Panc1 (cell line): Measurements from ENCODE around the gene RPS16. TPM values are rescaled to one million over a fixed set of nuclear protein-coding genes. Genes with fewer than 3 reads are reported as not detected.

Experiments used
- ATAC-seq: fragments of 200-7000 bp; cut with Tn5 transposase; 2 replicates; pipeline ENCODE4 v1.9.1; 2020; ENCODE audit warnings: mild to moderate bottlenecking, moderate library complexity
- BruUV-seq: library from RNA; stranded (reverse); fragments of 400-500 nt; replicated peaks from 2 replicates; lab custom pipeline; 2021; lab: Mats Ljungman, UMichigan
- CTCF ChIA-PET: fragments of 300-600 bp; sonication (Branson Sonifier 250); formaldehyde crosslinking; loops from one replicate; lab custom pipeline; 2022; ENCODE audit warnings: antibody characterized with exemption; lab: Charles Lee
- POLR2A ChIA-PET: fragments of 300-600 bp; sonication (Branson Sonifier 250); formaldehyde crosslinking; loops from one replicate; lab custom pipeline; 2022; ENCODE audit warnings: antibody characterized with exemption; lab: Charles Lee
- DNase-seq: peaks from one replicate; pipeline ENCODE4 v3.0.0-alpha.2; 2010; ENCODE audit warnings: low read depth, low spot score
- H3K27ac ChIP-seq: 2 replicates; pipeline ENCODE4 v1.5.1; 2011; ENCODE audit warnings: mild to moderate bottlenecking, low read length, inconsistent platforms
- H3K27me3 ChIP-seq: fragments of 200-500 bp; sonication (Bioruptor generic); 2 replicates; pipeline ENCODE4 v1.6.0; 2014; ENCODE audit warnings: low read length, inconsistent platforms; ENCODE audit not compliant: control insufficient read depth, insufficient read depth
- H3K36me3 ChIP-seq: fragments of 200-500 bp; sonication (Bioruptor generic); 2 replicates; pipeline ENCODE4 v1.5.1; 2014; ENCODE audit warnings: inconsistent platforms, mild to moderate bottlenecking, low read length, moderate library complexity; ENCODE audit not compliant: control insufficient read depth, insufficient read depth
- H3K4me1 ChIP-seq: 2 replicates; pipeline ENCODE4 v1.5.1; 2011; ENCODE audit warnings: inconsistent platforms, mild to moderate bottlenecking, low read length, moderate library complexity; ENCODE audit not compliant: control insufficient read depth, insufficient read depth
- H3K4me3 ChIP-seq, 2 experiments: 2 replicates each; pipeline ENCODE4 v1.5.1; 2011 to 2012; ENCODE audit warnings: low read depth in 2 of 2, low read length in 2 of 2, mild to moderate bottlenecking in 2 of 2, inconsistent platforms in 1 of 2, moderate library complexity in 1 of 2
- H3K9me3 ChIP-seq: fragments of 200-500 bp; sonication (Bioruptor generic); 2 replicates; pipeline ENCODE4 v1.5.1; 2014; ENCODE audit warnings: low read depth, mild to moderate bottlenecking, inconsistent platforms, low read length, moderate library complexity; ENCODE audit not compliant: control insufficient read depth, insufficient read depth
- POLR2AphosphoS5 ChIP-seq: IDR thresholded peaks from 2 replicates; pipeline ENCODE4 v1.6.1; 2012; ENCODE audit warnings: mild to moderate bottlenecking, low read depth, low read length, moderate library complexity
- SIN3A ChIP-seq: IDR thresholded peaks from 2 replicates; pipeline ENCODE4 v1.6.1; 2012; ENCODE audit warnings: low read depth, mild to moderate bottlenecking, low read length, moderate library complexity, borderline replicate concordance; ENCODE audit not compliant: insufficient read depth
- TCF7L2 ChIP-seq: IDR thresholded peaks from 2 replicates; pipeline ENCODE4 v1.6.1; 2011; ENCODE audit warnings: mild to moderate bottlenecking, low read depth, low read length, inconsistent platforms
- in situ Hi-C: cut with HindIII; loops from 2 replicates; pipeline ENCODE4 v1.10.0; 2016; ENCODE audit warnings: low sequenced_read_pairs, low pct_unique_long_range_greater_than_20kb
- intact Hi-C: fragments of 100-400 bp; cut with micrococcal nuclease; formaldehyde crosslinking; loops from one replicate; pipeline ENCODE4 v1.10.0; 2022; ENCODE audit not compliant: unreplicated experiment
- total RNA-seq: library from RNA; stranded (reverse); gene quantifications from one replicate; pipeline ENCODE4 v1.2.1, GENCODE V29; 2021; ENCODE audit not compliant: unreplicated experiment
- TF ChIP-seq, protein P1 (sequence below), 2 experiments: IDR thresholded peaks; 2 replicates each; pipeline ENCODE4 v1.6.1; 2011 to 2012; ENCODE audit warnings: low read depth in 2 of 2, control low read depth in 1 of 2, low read length in 1 of 2, mild to moderate bottlenecking in 1 of 2, moderate library complexity in 1 of 2; ENCODE audit not compliant: insufficient read depth in 1 of 2
- TF ChIP-seq, protein P2 (sequence below): fragments of 450-650 bp; IDR thresholded peaks from 2 replicates; pipeline ENCODE4 v1.5.1; 2017; ENCODE audit warnings: mild to moderate bottlenecking

Gene RPS16
- total RNA-seq, 1 experiment from 2014 or later, result 27,832 TPM

DNA sequence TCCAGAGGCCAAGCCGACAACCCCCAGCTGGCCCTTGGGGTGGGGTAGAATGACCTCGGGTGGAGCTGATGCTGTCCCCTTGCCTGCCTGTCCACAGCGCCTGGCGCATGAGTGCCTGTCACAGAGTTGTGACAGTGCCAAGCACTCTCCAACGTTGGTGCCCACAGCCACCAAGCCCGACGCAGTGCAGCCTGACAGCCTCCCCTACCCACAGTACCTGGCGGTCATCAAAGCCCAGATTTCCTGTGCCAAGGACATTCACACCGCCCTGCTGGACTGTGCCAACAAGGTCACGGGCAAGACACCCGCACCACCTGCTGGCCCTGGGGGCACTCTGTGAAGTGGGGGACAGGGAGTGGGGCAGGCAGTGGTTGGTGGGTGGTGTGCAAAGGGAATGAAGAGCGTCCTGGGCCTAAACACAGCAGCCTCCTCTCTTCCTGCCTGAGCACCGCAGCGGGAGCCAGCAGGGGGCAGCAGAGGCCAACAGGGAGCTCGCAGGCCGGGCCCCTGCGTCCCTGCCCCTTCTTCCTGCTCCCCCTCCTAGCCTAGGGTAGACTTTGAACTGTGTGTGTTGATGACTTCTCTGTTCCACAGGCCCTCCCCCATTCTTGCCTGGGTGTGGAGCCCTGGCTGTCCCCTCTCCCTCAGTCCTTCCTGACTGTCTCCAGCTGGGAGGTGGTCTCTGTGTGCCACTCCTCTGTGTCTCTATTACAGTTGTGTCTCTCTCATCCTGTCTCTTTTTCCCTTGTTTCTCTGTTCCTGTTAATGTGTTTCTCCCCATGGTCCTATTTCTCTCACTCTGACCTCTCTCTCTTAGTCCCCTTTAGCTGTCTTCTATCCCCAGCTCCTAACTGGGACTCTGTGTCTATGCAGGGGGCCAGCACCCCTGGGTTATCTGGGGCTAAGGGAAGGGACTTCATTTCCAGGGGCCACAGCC is 38.1 kb downstream of the RPS16 start:
- ChIA-PET POLR2A (interaction anchor here (0.6 to 15.7 kb wide), 26 partner anchors 8 to 518 kb away, joined by 3 to 524 read pairs (median 5); partner anchors contain the start of genes DYRK1B, EID2B, PLEKHG2 and RPS16), CTCF (interaction anchor here (0.5 to 7.4 kb wide), 57 partner anchors 8 to 1004 kb away, joined by 3 to 280 read pairs (median 6); partner anchors contain the start of genes EID2, EID2B, PLEKHG2 and RPS16)
- DNase-seq (peak; percentile 100), ATAC-seq (peak; percentile 78)
- H3K36me3 ChIP-seq, result peaks cover 15% of the 10 kb centered on the region
- H3K4me1 ChIP-seq, result peaks cover 51% of the 10 kb centered on the region
- H3K27me3 ChIP-seq, result no peaks in the 10 kb centered on the region
- in situ Hi-C loops, result loop anchor here (5.0 to 10.0 kb wide), 3 partner anchors 95 to 873 kb away; no protein-coding TSS in a partner anchor
- H3K4me3 ChIP-seq, result no peak overlapping the region
- H3K27ac ChIP-seq, result peak overlapping the region; percentile 75
- intact Hi-C loops, result loop anchor here (1.0 kb wide), 1 partner anchor 14 kb away; no protein-coding TSS in a partner anchor
- BruUV-seq, result no TSS peak
- H3K9me3 ChIP-seq, result no peaks in the 10 kb centered on the region
- TF ChIP-seq, protein P1, sequence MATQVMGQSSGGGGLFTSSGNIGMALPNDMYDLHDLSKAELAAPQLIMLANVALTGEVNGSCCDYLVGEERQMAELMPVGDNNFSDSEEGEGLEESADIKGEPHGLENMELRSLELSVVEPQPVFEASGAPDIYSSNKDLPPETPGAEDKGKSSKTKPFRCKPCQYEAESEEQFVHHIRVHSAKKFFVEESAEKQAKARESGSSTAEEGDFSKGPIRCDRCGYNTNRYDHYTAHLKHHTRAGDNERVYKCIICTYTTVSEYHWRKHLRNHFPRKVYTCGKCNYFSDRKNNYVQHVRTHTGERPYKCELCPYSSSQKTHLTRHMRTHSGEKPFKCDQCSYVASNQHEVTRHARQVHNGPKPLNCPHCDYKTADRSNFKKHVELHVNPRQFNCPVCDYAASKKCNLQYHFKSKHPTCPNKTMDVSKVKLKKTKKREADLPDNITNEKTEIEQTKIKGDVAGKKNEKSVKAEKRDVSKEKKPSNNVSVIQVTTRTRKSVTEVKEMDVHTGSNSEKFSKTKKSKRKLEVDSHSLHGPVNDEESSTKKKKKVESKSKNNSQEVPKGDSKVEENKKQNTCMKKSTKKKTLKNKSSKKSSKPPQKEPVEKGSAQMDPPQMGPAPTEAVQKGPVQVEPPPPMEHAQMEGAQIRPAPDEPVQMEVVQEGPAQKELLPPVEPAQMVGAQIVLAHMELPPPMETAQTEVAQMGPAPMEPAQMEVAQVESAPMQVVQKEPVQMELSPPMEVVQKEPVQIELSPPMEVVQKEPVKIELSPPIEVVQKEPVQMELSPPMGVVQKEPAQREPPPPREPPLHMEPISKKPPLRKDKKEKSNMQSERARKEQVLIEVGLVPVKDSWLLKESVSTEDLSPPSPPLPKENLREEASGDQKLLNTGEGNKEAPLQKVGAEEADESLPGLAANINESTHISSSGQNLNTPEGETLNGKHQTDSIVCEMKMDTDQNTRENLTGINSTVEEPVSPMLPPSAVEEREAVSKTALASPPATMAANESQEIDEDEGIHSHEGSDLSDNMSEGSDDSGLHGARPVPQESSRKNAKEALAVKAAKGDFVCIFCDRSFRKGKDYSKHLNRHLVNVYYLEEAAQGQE (IDR thresholded peaks at IDR 0.05; ENCODE audit: insufficient read depth in 1 of 2, low read depth in 2 of 2, low read length in 1 of 2), result no peak
- TF ChIP-seq POLR2AphosphoS5 (no peak), SIN3A (no peak), TCF7L2 (no peak)
- TF ChIP-seq, protein P2, sequence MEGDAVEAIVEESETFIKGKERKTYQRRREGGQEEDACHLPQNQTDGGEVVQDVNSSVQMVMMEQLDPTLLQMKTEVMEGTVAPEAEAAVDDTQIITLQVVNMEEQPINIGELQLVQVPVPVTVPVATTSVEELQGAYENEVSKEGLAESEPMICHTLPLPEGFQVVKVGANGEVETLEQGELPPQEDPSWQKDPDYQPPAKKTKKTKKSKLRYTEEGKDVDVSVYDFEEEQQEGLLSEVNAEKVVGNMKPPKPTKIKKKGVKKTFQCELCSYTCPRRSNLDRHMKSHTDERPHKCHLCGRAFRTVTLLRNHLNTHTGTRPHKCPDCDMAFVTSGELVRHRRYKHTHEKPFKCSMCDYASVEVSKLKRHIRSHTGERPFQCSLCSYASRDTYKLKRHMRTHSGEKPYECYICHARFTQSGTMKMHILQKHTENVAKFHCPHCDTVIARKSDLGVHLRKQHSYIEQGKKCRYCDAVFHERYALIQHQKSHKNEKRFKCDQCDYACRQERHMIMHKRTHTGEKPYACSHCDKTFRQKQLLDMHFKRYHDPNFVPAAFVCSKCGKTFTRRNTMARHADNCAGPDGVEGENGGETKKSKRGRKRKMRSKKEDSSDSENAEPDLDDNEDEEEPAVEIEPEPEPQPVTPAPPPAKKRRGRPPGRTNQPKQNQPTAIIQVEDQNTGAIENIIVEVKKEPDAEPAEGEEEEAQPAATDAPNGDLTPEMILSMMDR, result no peak

DNA sequence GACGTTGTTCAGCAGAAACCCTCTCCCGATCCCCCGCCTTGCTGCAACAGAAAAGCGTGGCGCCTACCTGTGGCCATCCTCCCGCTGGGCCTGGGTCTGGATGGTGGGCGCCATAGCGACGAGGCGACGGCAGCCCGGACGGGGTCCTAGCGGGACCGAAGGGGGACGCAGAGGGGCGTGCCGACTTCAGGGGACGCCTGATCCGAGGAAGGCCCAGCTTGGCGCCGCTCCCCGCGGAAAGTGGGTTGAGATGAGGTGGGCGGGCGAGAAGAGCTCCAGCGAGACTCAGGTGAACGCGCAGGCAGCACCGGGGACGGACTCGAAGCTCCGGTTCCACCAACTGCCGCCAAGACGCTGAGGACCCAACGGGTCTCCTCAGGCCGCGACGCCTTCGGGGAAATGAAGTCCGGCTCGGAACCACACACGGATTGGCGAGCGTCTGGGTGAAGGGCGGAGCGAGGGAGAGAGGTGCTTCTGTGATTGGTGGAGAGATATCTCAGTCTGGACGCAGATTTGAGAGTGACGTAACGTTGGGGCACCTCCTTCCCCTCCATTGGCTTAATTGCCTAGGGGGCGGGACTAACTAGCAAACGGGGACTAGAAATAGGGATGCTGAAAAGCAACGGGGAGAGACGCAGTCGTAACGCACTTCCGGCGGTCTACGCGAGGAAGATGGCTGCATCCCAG is 44.9 kb downstream of the RPS16 start, which contains the start of the genes MED29 and PAF1:
Gene MED29 (plus strand): TSS at position 628 of the 687 bp plus-strand sequence. CDS start 45 bp downstream, at position 673.
Gene PAF1 (minus strand): TSS at position 356 of the 687 bp plus-strand sequence. CDS start 242 bp downstream, at position 114.
- no peaks in the 10 kb centered on the region for H3K9me3 ChIP-seq
- H3K27me3 ChIP-seq, result no peaks in the 10 kb centered on the region
- peak within 1 kb of the TSS; percentile 86 for H3K27ac ChIP-seq
- H3K4me1 ChIP-seq, result peaks cover 24% of the 10 kb centered on the region
- DNase-seq (peak; percentile 100), ATAC-seq (peak; percentile 96)
- H3K4me3 ChIP-seq, result peak within 1 kb of the TSS; percentile 39 to 51
- BruUV-seq, result no TSS peak
- intact Hi-C loops, result loop anchor here (1.0 kb wide), 2 partner anchors 21 to 49 kb away; partner anchors contain the start of genes PLEKHG2 and SAMD4B
- POLR2A ChIA-PET, result interaction anchor here (0.5 to 6.4 kb wide), 49 partner anchors 8 to 894 kb away, joined by 3 to 145 read pairs (median 6); partner anchors contain the start of genes DYRK1B, EID2, LRFN1 and PLEKHG2
- TF ChIP-seq TCF7L2, result no peak
- TF ChIP-seq, protein P2, result no peak
- no peak for TF ChIP-seq SIN3A
- TF ChIP-seq, protein P1 (IDR thresholded peaks at IDR 0.05; ENCODE audit: insufficient read depth in 1 of 2, low read depth in 2 of 2, low read length in 1 of 2), result no peak
- TF ChIP-seq POLR2AphosphoS5, result no peak
- in situ Hi-C loops, result loop anchor here (5.0 to 10.0 kb wide), 8 partner anchors 36 to 901 kb away; partner anchors contain the start of gene LEUTX
- peaks cover 54% of the 10 kb centered on the region for H3K36me3 ChIP-seq
- CTCF ChIA-PET, result interaction anchor here (0.6 to 2.2 kb wide), 23 partner anchors 8 to 455 kb away, joined by 3 to 26 read pairs (median 4); partner anchors contain the start of genes EID2B, FBL, PLEKHG2 and RPS16
